ENCODE results near the gene PRKAR2A. TPM values are rescaled to one million over a fixed set of nuclear protein-coding genes. Genes with fewer than 3 reads are reported as not detected.

PRKAR2A gene
- total and polyA plus RNA-seq, 9 of the 15 experiments (the other 6 are each of a cell fraction or from before 2014, with no cell fraction given) = 15.9 to 84.5 (median 37.6) TPM

GRCh38 chr3:48798998-48799397 lies 48.7 kb downstream of the PRKAR2A start:
- DNase-seq (ENCODE audit: extremely low read depth in 1 of 4, low spot score in 3 of 4) = no peak
- Histone ChIP-seq H3K9me1 (ENCODE audit: control insufficient read depth, insufficient read depth, low read length) (no peaks in the 10 kb centered on the region), H3K9me3 (replicated peaks; ENCODE audit: control insufficient read depth, insufficient read depth, low read depth, low read length) (no peaks in the 10 kb centered on the region), H3K4me3 (no peak overlapping the region), H3K27me3 (ENCODE audit: control insufficient read depth in 2 of 2, insufficient read depth in 2 of 2, low read length in 2 of 2) (no peaks in the 10 kb centered on the region), H3K4me1 (replicated peaks in 1 of 2; ENCODE audit: control insufficient read depth in 2 of 2, insufficient read depth in 2 of 2, low read length in 2 of 2) (0 out of 5 replicates have a peak, but pooled peaks cover 0 to 2% of the 10 kb centered on the region in 2 experiments), H3K36me3 (ENCODE audit: control insufficient read depth, insufficient read depth, low read length) (no peaks in the 10 kb centered on the region), H3K27ac (ENCODE audit: extremely low read depth, low read depth, low read length) (no peak overlapping the region), H4K20me1 (replicated peaks; ENCODE audit: control insufficient read depth, insufficient read depth, low read length) (no peaks in the 10 kb centered on the region), H3K9ac (ENCODE audit: insufficient read depth in 1 of 2, low read depth in 2 of 2, low read length in 2 of 2) (no peak overlapping the region), H3K4me2 (ENCODE audit: insufficient read depth, low read length) (no peak overlapping the region), H2AFZ (ENCODE audit: low read depth, low read length) (no peak overlapping the region), H3K79me2 (ENCODE audit: control insufficient read depth, insufficient read depth, low read length) (no peaks in the 10 kb centered on the region)
- in situ Hi-C loops (cut with MboI) (no loop called here), intact Hi-C loops (cut with micrococcal nuclease) (no loop called here)
- BruUV-seq (replicated peaks) = no TSS peak
- ChIA-PET CTCF (ENCODE audit: low intra/inter-chr PET ratio) (no interaction called here), POLR2A (no interaction called here)
- no peak for ATAC-seq
- WGBS (ENCODE audit: insufficient coverage, low coverage, missing lambda C conversion rate) = no CpG with 5 or more reads among the region's 1 CpG
- no peak for TF ChIP-seq EWSR1 (IDR thresholded peaks at IDR 0.05; ENCODE audit: borderline replicate concordance, low read depth, partially characterized antibody)
- TF ChIP-seq SLC30A9 (CRISPR knock-in tag; IDR thresholded peaks at IDR 0.05) = no peak
- no peak for TF ChIP-seq RBM14 (IDR thresholded peaks at IDR 0.05; ENCODE audit: borderline replicate concordance, insufficient read depth, low read depth, low read length)
- TF ChIP-seq HDAC2 (IDR thresholded peaks at IDR 0.05) = no peak
- TF ChIP-seq HNRNPH1 (optimal IDR thresholded peaks at IDR 0.05; ENCODE audit: low read depth, low read length) = no peak
- TF ChIP-seq ZNF24 (IDR thresholded peaks at IDR 0.05) = no peak
- no peak for TF ChIP-seq NFIC (IDR thresholded peaks at IDR 0.05)
- TF ChIP-seq CSDE1 (IDR thresholded peaks at IDR 0.05) = no peak
- TF ChIP-seq BDP1 (IDR thresholded peaks at IDR 0.05; ENCODE audit: insufficient read depth, insufficient read length) = no peak
- TF ChIP-seq, protein P1, sequence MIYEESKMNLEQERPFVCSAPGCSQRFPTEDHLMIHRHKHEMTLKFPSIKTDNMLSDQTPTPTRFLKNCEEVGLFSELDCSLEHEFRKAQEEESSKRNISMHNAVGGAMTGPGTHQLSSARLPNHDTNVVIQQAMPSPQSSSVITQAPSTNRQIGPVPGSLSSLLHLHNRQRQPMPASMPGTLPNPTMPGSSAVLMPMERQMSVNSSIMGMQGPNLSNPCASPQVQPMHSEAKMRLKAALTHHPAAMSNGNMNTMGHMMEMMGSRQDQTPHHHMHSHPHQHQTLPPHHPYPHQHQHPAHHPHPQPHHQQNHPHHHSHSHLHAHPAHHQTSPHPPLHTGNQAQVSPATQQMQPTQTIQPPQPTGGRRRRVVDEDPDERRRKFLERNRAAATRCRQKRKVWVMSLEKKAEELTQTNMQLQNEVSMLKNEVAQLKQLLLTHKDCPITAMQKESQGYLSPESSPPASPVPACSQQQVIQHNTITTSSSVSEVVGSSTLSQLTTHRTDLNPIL (CRISPR knock-in tag; IDR thresholded peaks at IDR 0.05) = no peak
- no peak for TF ChIP-seq SAFB2 (IDR thresholded peaks at IDR 0.05; ENCODE audit: borderline replicate concordance, low read depth, low read length, severe bottlenecking)
- no peak for TF ChIP-seq LCOR (CRISPR knock-in tag; IDR thresholded peaks at IDR 0.05)
- TF ChIP-seq ZNF586 (CRISPR knock-in tag; conservative IDR thresholded peaks at IDR 0.05) = no peak
- no peak for FAIRE-seq

Measured in K562 (cell line).